GM19372 (cell line): ENCODE measurements around the gene EXD3.
"Not testable (repeated sequence)": the region's sequence is repeated elsewhere in the genome, so short reads cannot be mapped to it uniquely, and the experiment has no call there.

Experiments used
- ATAC-seq: cut with Tn5 transposase; IDR thresholded peaks from one replicate; pipeline ENCODE4 v1.9.1; 2021; ENCODE audit warnings: mild to moderate bottlenecking, low read depth, moderate library complexity; ENCODE audit not compliant: unreplicated experiment

Gene EXD3

GRCh38 chr9:137349471-137350033 lies 73.4 kb downstream of the EXD3 start:
- ATAC-seq, result no peak

GRCh38 chr9:137348769-137349470 lies 74.0 kb downstream of the EXD3 start:
- no peak for ATAC-seq

GRCh38 chr9:137347928-137348327 lies 75.0 kb downstream of the EXD3 start:
- ATAC-seq, result no peak

GRCh38 chr9:137342482-137342881 lies 80.5 kb downstream of the EXD3 start:
- ATAC-seq, result no peak

DNA sequence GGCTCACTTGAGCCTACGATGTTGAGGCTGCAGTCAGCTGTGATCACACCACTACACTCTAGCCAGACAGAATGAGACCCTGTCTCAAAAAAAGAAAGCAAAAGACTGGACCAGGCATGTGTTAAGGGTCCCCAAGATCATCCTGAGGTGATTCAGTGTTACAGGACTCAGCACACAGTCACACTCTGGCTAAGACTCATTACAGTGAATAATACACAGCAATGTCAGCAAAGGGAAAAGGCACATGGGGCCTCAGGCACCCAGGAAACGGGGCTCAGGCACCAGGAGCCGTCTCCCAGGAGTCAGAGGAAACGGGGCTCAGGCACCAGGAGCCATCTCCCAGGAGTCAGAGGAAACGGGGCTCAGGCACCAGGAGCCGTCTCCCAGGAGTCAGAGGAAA lies 81.7 kb downstream of the EXD3 start:
- no peak for ATAC-seq

GRCh38 chr9:137339908-137340462 lies 83.0 kb downstream of the EXD3 start:
- not testable (repeated sequence) for ATAC-seq

GRCh38 chr9:137339045-137339907 lies 83.7 kb downstream of the EXD3 start:
- ATAC-seq, result no peak

- no peak for ATAC-seq
Observed at GRCh38 chr9:137336735-137337134, 86.2 kb downstream of the EXD3 start.

DNA sequence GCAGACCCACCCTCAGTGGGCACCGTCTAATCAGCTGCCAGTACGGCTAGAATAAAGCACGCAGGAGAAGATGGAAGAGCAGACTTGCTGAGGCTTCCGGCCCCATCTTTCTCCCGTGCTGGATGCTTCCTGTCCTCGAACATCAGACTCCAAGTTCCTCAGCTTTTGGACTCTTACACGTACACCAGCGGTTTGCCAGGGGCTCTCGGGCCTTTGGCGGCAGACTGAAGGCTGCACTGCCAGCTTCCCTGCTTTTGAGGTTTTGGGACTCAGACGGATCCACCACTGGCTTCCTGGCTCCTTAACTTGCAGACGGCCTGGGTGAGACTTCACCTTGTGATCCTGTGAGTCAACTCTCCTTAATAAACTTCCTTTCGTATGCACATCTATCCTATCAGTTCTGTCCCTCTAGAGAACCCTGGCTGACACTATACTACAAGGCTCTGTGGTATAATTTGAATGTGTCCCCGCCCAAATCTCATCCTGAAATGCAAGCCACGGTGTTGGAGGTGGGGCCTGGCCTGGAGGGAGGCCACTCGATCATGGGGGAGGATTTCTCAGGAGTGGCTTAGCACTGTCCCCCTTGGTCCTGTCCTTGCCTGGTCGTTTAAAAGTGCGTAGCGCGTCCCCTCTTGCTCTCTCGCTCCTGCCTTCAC lies 89.8 kb downstream of the EXD3 start:
- no peak for ATAC-seq

GRCh38 chr9:137331929-137332328 lies 91.0 kb downstream of the EXD3 start:
- no peak for ATAC-seq

- no peak for ATAC-seq
Observed at GRCh38 chr9:137330689-137331088, 92.3 kb downstream of the EXD3 start.

DNA sequence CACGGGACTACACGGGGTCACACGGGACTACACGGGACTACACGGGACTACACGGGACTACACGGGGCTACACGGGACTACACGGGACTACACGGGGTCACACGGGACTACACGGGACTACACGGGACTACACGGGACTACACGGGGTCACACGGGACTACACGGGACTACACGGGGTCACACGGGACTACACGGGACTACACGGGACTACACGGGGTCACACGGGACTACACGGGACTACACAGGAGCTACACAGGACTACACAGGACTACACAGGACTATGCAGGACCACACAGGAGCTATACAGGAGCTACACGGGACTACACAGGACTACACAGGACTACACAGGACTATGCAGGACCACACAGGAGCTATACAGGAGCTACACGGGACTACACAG lies 93.4 kb downstream of the EXD3 start:
- ATAC-seq, result not testable (repeated sequence)

GRCh38 chr9:137327641-137328550 lies 95.1 kb downstream of the EXD3 start:
- ATAC-seq, result not testable (repeated sequence)

DNA sequence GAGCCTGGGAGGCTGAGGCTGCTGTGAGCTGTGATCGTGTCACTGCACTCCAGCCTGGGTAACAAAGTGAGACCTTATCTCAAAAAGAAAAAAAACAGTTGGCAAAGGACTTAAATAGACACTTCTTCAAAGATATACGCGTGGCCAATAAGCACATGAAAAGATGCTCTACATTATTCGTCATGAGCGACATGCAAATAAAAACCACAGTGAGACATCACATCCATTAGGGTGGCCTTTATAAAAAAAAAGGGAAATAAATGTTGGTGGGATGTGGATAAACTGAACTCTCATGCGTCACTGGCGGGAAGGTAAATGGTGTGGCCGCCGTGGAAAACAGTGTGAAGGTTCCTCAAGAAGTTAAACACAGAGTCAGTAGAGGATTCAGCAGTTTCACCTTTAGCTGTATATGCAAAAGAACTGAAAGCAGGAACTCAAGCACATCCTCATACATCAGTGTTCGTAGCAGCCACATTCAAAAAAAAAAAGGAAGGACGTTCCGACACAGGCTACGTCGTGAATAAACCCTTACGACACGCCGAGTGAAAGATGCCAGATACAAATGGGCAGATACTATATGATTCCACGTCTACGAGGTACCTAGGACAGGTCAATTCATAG lies 96.4 kb downstream of the EXD3 start:
- ATAC-seq, result no peak

GRCh38 chr9:137325799-137326198 lies 97.2 kb downstream of the EXD3 start:
- ATAC-seq, result no peak

DNA sequence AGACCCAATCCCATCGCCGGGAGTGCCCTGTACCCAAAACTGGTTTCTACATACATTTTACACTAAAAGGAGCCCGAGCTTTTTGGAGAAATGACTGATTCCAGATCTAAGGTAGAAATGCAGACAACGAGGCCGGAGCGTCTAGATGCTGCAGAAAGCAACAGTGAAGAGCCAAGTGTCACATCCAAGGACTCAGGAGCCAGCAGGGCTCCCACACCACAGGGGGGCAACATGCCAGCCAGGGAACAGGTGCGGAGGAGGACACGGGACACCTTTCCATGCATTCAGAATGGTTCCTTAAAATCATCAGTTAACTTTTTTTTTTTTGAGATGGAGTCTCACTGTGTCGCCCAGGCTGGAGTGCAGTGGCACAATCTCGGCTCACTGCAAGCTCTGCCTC lies 97.8 kb downstream of the EXD3 start:
- no peak for ATAC-seq

GRCh38 chr9:137323531-137324331 lies 99.2 kb downstream of the EXD3 start:
- ATAC-seq, result no peak

- ATAC-seq, result no peak
Observed at GRCh38 chr9:137321726-137322361, 101.1 kb downstream of the EXD3 start.
